PC-3 (cell line): Measurements from ENCODE around the gene HMOX2. TPM values are rescaled to one million over a fixed set of nuclear protein-coding genes. Genes with fewer than 3 reads are reported as not detected.

ENCODE experiments used
- ATAC-seq: fragments of 200-7000 bp; cut with Tn5 transposase; 2 replicates; pipeline ENCODE4 v1.9.1; 2020; ENCODE audit warnings: mild to moderate bottlenecking, moderate library complexity
- BruUV-seq: library from RNA; stranded (reverse); fragments of 400-500 nt; replicated peaks from 2 replicates; lab custom pipeline; 2021; lab: Mats Ljungman, UMichigan
- CTCF ChIA-PET: fragments of 300-600 bp; sonication (Branson Sonifier 250); formaldehyde crosslinking; loops from one replicate; lab custom pipeline; 2022; ENCODE audit warnings: antibody characterized with exemption; lab: Charles Lee
- POLR2A ChIA-PET: fragments of 300-600 bp; sonication (Branson Sonifier 250); formaldehyde crosslinking; loops from one replicate; lab custom pipeline; 2022; ENCODE audit warnings: antibody characterized with exemption; ENCODE audit not compliant: unreplicated experiment; lab: Charles Lee
- DNase-seq: peaks from one replicate; pipeline ENCODE4 v3.0.0-alpha.2; 2015
- H2AFZ ChIP-seq: fragments of 300-600 bp; sonication (generic); 2 replicates; pipeline ENCODE4 v1.6.0; 2016; ENCODE audit warnings: antibody characterized with exemption, low read length
- H3F3A ChIP-seq: fragments of 300-600 bp; sonication (generic); one replicate; pipeline ENCODE4 v1.6.0; 2017; ENCODE audit warnings: antibody characterized with exemption, low read length, control low read depth, mild to moderate bottlenecking; ENCODE audit not compliant: unreplicated experiment
- H3K27ac ChIP-seq: fragments of 300-600 bp; sonication (generic); 2 replicates; pipeline ENCODE4 v1.5.1; 2016; ENCODE audit warnings: mild to moderate bottlenecking, low read length
- H3K27me3 ChIP-seq: fragments of 300-600 bp; sonication (generic); 2 replicates; pipeline ENCODE4 v1.6.1; 2016; ENCODE audit warnings: low read length, mixed read lengths
- H3K36me3 ChIP-seq: fragments of 300-600 bp; sonication (generic); 2 replicates; pipeline ENCODE4 v1.6.1; 2016; ENCODE audit warnings: low read depth, mixed run types, low read length, mixed read lengths
- H3K4me1 ChIP-seq: fragments of 300-600 bp; sonication (generic); 2 replicates; pipeline ENCODE4 v1.5.1; 2016; ENCODE audit warnings: low read length; ENCODE audit not compliant: insufficient read depth
- H3K4me2 ChIP-seq: fragments of 300-600 bp; sonication (generic); 2 replicates; pipeline ENCODE4 v1.6.0; 2016; ENCODE audit warnings: low read length
- H3K4me3 ChIP-seq: fragments of 300-600 bp; sonication (generic); 2 replicates; pipeline ENCODE4 v1.5.1; 2016; ENCODE audit warnings: mild to moderate bottlenecking, low read length, mixed read lengths
- H3K79me2 ChIP-seq: fragments of 300-600 bp; sonication (generic); 2 replicates; pipeline ENCODE4 v1.6.1; 2017; ENCODE audit warnings: low read length, mixed read lengths
- H3K9ac ChIP-seq: fragments of 300-600 bp; sonication (generic); 2 replicates; pipeline ENCODE4 v1.6.0; 2016; ENCODE audit warnings: mild to moderate bottlenecking, low read length
- H3K9me2 ChIP-seq: fragments of 300-600 bp; sonication (generic); replicated peaks from 2 replicates; pipeline ENCODE4 v1.6.1; 2016; ENCODE audit warnings: mixed run types, low read length, mixed read lengths
- H3K9me3 ChIP-seq: fragments of 300-600 bp; sonication (generic); 2 replicates; pipeline ENCODE4 v1.6.1; 2016; ENCODE audit warnings: low read length, mixed read lengths
- H4K20me1 ChIP-seq: fragments of 300-600 bp; sonication (generic); 2 replicates; pipeline ENCODE4 v1.6.1; 2016; ENCODE audit warnings: low read length, mixed read lengths
- CTCF ChIP-seq: fragments of 300-600 bp; sonication (generic); conservative IDR thresholded peaks from 2 replicates; pipeline ENCODE4 v1.5.1; 2017; ENCODE audit warnings: antibody characterized with exemption, low read depth, mild to moderate bottlenecking, low read length
- EZH2 ChIP-seq: fragments of 300-600 bp; sonication (generic); IDR thresholded peaks from one replicate; pipeline ENCODE4 v1.6.1; 2017; ENCODE audit warnings: antibody characterized with exemption, mild to moderate bottlenecking, low read length; ENCODE audit not compliant: unreplicated experiment
- EZH2phosphoT487 ChIP-seq: fragments of 300-600 bp; sonication (generic); IDR thresholded peaks from 2 replicates; pipeline ENCODE4 v1.6.1; 2018; ENCODE audit warnings: mild to moderate bottlenecking, antibody characterized with exemption, low read length, borderline replicate concordance
- intact Hi-C: fragments of 100-400 bp; cut with micrococcal nuclease; formaldehyde crosslinking; loops from 2 replicates; pipeline ENCODE4 v1.9.0; 2023
- total RNA-seq: library from RNA; depleted of rRNA; stranded (reverse); fragments of >200 nt; gene quantifications from 2 replicates; pipeline ENCODE4 v1.2.3, GENCODE V29; 2014

HMOX2 gene
- total RNA-seq, 1 experiment from 2014 or later = 86.9 TPM

DNA sequence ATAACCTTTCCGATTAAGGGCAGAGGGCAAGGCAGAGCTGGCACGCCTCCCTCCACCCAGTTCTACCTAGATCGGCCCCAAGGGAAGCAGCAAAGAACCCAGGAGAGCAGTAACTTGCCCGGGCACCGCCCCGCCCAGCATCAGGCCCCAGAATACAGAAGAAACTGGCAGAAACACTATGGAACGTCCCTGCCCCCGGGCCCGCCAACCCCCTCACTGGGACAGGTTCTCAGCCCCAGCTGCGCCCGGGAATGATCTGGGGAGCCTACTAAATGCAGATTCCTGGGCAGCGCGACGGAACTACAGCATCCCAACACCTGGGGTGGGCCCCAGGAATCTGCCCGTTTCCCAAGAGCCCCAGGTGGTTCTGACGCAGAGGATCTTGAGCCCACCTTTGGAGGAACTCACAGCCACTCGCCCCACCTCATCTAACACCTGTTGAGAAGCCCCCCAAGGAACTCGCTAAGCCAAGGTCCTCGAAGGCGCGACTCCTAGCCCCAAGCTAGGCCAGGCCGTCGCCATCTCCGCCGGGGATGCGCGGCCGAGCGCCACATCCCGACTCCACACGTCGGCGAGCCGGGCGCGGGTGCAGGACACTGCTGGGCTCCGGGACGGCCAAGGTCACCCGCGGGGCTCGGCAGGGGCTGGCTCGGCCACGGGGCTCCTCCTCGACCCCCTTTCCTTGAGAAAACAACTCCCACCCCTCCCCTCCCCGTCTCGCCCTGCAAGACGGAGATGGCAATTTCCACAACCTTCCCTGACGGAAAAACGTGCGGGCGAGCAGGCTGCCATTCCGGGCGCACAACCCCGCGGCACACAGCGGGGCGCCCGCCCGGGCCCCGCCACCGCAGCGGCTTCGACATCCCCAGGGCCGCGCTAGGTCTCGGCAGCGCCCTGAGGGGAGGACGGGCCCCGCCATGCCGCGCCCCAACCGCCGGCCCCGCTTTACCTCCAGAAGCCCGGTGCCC is 61.5 kb downstream of the HMOX2 start:
- intact Hi-C loops = no loop called here
- BruUV-seq = no TSS peak
- H3K79me2 ChIP-seq = no peaks in the 10 kb centered on the region

DNA sequence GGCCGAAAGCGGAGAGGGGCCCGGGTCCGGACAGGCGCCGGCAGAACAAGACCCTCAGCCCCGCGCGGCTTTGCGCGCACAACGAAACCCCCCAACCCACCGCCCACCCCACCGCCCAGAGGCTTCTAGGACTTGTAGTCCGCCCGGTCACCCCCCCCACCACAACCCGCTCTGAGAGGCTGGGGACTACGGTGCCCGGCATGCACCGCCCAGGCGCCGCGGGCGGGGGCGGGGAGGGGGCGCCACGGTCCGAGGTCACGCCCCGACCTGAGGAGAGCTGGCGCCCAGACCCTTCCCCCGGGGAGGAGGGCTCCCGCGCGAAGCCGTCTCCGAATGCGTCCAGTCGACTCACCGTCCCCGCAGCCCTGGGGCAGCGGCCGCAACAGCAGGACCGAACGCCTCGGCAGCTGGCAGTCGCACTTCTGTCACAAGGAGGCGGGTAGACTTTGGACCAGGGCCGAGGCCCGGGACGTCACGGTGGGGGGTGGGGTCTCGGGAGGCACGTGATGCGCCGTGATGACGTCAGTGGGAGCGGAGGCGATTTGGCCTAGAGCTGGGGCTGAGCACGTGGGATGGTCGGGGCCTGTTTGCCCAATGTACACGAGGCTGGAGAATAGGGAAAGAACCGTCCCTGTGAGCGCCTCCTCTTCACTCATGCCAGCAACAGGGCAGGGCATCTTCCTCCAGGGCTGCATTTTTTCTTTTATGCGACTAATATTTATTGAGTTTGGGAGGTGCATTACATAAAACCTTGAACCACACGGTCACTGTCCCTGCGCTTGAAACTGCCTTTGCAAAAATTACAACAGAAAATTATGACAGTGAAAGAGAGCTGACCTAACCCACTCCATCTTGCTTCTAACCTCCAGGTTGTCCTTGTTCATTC is 62.4 kb downstream of the HMOX2 start, which contains the start of gene CDIP1:
TSS of gene CDIP1 (minus strand) at position 424 of the 886 bp plus-strand sequence. CDS start 24,643 bp downstream, outside the sequence.
- Histone ChIP-seq H3K4me1 (no peaks in the 10 kb centered on the region), H3K4me2 (peak within 1 kb of the TSS; percentile 87), H3K9me3 (peaks cover 6% of the 10 kb centered on the region; the same call in 1 of the 2 replicates), H3K9ac (peak within 1 kb of the TSS; percentile 38), H3K4me3 (peak within 1 kb of the TSS; percentile 70), H4K20me1 (no peaks in the 10 kb centered on the region), H3K79me2 (no peaks in the 10 kb centered on the region), H3K36me3 (no peaks in the 10 kb centered on the region), H3F3A (no peaks in the 10 kb centered on the region), H2AFZ (peak within 1 kb of the TSS; percentile 77), H3K9me2 (no peaks in the 10 kb centered on the region), H3K27ac (no peak within 1 kb of the TSS), H3K27me3 (no peaks in the 10 kb centered on the region)
- BruUV-seq = TSS peak; percentile 37
- peak; percentile 88 for ATAC-seq
- CTCF ChIA-PET = no interaction called here
- TF ChIP-seq EZH2phosphoT487 (no peak), EZH2 (no peak), CTCF (no peak)
- peak; percentile 86 for DNase-seq
- POLR2A ChIA-PET = no interaction called here
- intact Hi-C loops = no loop called here

More for the DNA sequence above, 61.5 kb downstream of the HMOX2 start:
- H3K4me2 ChIP-seq = peak overlapping the region; percentile 87
- no peaks in the 10 kb centered on the region for H4K20me1 ChIP-seq
- H3K27me3 ChIP-seq = no peaks in the 10 kb centered on the region
- TF ChIP-seq EZH2 (no peak), EZH2phosphoT487 (no peak), CTCF (no peak)
- no peaks in the 10 kb centered on the region for H3K36me3 ChIP-seq
- no peaks in the 10 kb centered on the region for H3F3A ChIP-seq
- H3K27ac ChIP-seq = no peak overlapping the region
- no peaks in the 10 kb centered on the region for H3K4me1 ChIP-seq
- H2AFZ ChIP-seq = peak overlapping the region; percentile 77
- peak; percentile 45 for ATAC-seq
- POLR2A ChIA-PET = no interaction called here
- H3K9ac ChIP-seq = peak overlapping the region; percentile 38; the same call in 1 of the 2 replicates
- no peaks in the 10 kb centered on the region for H3K9me2 ChIP-seq
- CTCF ChIA-PET = no interaction called here
- H3K9me3 ChIP-seq = peaks cover 6% of the 10 kb centered on the region; the same call in 1 of the 2 replicates
- H3K4me3 ChIP-seq = peak overlapping the region; percentile 70
- DNase-seq = no peak
